ENCODE data around the gene PAPPA.

The PAPPA gene

GRCh38 chr9:116152941-116153764, 438 bp upstream of the PAPPA start:
- Histone ChIP-seq H3K27ac (peak overlapping the region; percentile 97), H3K4me3 (ENCODE audit: low read depth, low read length) (peak overlapping the region; percentile 69), H3K27me3 (replicated peaks) (no peaks in the 10 kb centered on the region), H3K36me3 (replicated peaks) (peaks cover 13% of the 10 kb centered on the region)
- TF ChIP-seq, protein P1, sequence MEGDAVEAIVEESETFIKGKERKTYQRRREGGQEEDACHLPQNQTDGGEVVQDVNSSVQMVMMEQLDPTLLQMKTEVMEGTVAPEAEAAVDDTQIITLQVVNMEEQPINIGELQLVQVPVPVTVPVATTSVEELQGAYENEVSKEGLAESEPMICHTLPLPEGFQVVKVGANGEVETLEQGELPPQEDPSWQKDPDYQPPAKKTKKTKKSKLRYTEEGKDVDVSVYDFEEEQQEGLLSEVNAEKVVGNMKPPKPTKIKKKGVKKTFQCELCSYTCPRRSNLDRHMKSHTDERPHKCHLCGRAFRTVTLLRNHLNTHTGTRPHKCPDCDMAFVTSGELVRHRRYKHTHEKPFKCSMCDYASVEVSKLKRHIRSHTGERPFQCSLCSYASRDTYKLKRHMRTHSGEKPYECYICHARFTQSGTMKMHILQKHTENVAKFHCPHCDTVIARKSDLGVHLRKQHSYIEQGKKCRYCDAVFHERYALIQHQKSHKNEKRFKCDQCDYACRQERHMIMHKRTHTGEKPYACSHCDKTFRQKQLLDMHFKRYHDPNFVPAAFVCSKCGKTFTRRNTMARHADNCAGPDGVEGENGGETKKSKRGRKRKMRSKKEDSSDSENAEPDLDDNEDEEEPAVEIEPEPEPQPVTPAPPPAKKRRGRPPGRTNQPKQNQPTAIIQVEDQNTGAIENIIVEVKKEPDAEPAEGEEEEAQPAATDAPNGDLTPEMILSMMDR (IDR thresholded peaks at IDR 0.05; ENCODE audit: low read depth, low read length, missing control alignments): no peak
- peak; percentile 85 for DNase-seq
- in situ Hi-C loops (cut with HindIII; ENCODE audit: low pct_ligation_motif_present, low sequenced_read_pairs): no loop called here

GRCh38 chr9:116154334-116154975, 864 bp downstream of the PAPPA start:
- no peaks in the 10 kb centered on the region for H3K27me3 ChIP-seq (replicated peaks)
- no peak for DNase-seq
- H3K27ac ChIP-seq: peak overlapping the region; percentile 97
- H3K36me3 ChIP-seq (replicated peaks): peaks cover 26% of the 10 kb centered on the region
- TF ChIP-seq, protein P1 (IDR thresholded peaks at IDR 0.05; ENCODE audit: low read depth, low read length, missing control alignments): no peak
- peak overlapping the region; percentile 88 for H3K4me3 ChIP-seq (ENCODE audit: low read depth, low read length)
- in situ Hi-C loops (cut with HindIII; ENCODE audit: low pct_ligation_motif_present, low sequenced_read_pairs): no loop called here

DNA sequence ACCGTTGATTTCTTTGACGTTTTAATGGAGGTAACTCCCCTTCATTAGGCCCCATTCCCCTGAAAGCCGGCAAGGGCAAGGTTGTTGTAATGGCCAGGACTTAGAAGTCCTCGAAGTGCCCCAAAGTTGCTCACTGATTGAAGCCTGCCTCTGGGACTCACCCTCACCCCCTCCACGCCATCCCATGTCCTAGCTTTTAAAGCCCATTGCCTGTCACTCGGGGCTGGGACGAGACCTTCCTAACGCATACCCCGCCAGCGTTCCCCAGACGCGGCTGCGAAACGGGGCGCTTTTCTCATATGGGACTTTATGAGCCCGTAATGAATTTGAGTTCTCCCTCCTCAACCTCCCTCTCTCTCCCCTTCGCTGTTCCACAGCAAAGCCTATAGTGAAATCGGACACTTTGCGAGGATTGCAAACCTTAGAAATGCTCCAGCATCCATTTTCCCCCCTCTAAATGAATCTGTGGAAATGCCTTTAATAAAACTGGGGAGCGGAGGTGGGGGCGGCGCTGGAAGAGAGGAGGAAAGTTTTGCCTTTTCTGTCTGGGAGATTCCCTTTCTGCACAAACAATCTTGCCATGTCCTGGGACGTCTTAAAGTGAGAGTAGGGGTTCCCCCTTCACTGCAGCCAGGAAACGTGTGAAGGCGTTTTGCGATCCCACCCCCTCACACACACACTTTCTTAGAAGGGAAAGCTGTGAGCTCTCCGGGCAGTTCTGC, 1.5 kb downstream of the PAPPA start:
- H3K4me3 ChIP-seq (ENCODE audit: low read depth, low read length): peak overlapping the region; percentile 88
- peaks cover 33% of the 10 kb centered on the region for H3K36me3 ChIP-seq (replicated peaks)
- TF ChIP-seq, protein P1 (IDR thresholded peaks at IDR 0.05; ENCODE audit: low read depth, low read length, missing control alignments): no peak
- peak overlapping the region; percentile 97 for H3K27ac ChIP-seq
- in situ Hi-C loops (cut with HindIII; ENCODE audit: low pct_ligation_motif_present, low sequenced_read_pairs): no loop called here
- no peaks in the 10 kb centered on the region for H3K27me3 ChIP-seq (replicated peaks)
- peak; percentile 60 for DNase-seq

DNA sequence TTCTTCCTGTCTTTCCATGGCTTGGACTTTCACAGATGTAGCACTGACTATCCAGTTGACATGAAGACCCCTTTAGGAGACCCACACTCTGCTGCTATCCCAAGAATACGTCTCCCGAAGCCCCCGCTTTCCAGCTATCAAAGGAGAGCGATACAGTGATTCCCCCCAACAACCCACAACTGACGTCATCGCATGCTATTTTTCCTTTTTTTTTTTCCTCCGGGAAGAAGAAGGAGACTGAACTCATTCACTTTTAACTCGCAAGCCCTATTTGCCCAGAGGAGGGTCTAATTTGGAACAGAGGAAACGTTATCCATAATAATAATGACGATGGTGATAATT, 2.1 kb downstream of the PAPPA start:
- in situ Hi-C loops (cut with HindIII; ENCODE audit: low pct_ligation_motif_present, low sequenced_read_pairs): no loop called here
- TF ChIP-seq, protein P1 (IDR thresholded peaks at IDR 0.05; ENCODE audit: low read depth, low read length, missing control alignments): no peak
- Histone ChIP-seq H3K27me3 (replicated peaks) (no peaks in the 10 kb centered on the region), H3K4me3 (ENCODE audit: low read depth, low read length) (peak overlapping the region; percentile 88), H3K36me3 (replicated peaks) (peaks cover 38% of the 10 kb centered on the region), H3K27ac (peak overlapping the region; percentile 97)
- DNase-seq: no peak

DNA sequence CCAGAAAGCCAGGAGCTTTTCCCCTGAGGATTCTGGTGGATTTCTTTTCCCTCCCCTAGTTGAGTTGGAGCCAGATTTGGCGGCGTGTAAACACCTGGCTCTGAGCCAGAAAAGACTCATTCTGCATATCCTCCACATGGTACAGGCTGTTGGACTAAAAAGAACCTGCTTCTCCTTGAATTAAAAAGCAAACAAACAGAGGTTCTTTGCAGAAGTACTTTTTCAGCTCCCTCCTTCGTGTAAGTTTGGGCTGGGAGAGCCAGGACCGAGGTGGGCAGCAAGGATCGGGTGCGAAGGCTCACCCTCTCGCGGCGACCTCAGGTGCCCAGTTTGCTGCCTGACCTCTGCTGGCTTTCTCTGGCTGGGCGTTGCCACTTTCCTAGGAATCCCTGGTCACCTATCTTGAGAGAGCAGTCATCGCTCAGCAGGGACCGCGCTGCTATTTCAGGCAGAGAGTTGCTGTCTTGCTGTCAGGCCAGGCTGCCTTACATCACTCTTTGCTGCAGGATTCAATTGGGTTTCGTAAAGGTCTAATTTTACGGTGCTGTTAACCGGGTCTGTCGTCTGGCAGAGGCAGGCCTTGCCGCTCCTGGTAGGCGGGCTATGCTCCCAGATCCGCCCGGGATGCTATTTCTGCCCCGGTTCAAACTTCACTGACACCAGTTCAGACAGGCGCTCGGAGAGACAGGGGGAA, 3.2 kb downstream of the PAPPA start:
- H3K27ac ChIP-seq: peak overlapping the region; percentile 97
- TF ChIP-seq, protein P1 (IDR thresholded peaks at IDR 0.05; ENCODE audit: low read depth, low read length, missing control alignments): no peak
- in situ Hi-C loops (cut with HindIII; ENCODE audit: low pct_ligation_motif_present, low sequenced_read_pairs): no loop called here
- H3K36me3 ChIP-seq (replicated peaks): peaks cover 42% of the 10 kb centered on the region
- no peaks in the 10 kb centered on the region for H3K27me3 ChIP-seq (replicated peaks)
- peak overlapping the region; percentile 88 for H3K4me3 ChIP-seq (ENCODE audit: low read depth, low read length)
- peak; percentile 78 for DNase-seq

Measured in brain microvascular endothelial cell (primary cell).